ENCODE data around the gene KLHL40. TPM values are rescaled to one million over a fixed set of nuclear protein-coding genes. Genes with fewer than 3 reads are reported as not detected.

KLHL40 gene
- total and polyA plus RNA-seq, 3 experiments from 2014 or later: not detected

DNA sequence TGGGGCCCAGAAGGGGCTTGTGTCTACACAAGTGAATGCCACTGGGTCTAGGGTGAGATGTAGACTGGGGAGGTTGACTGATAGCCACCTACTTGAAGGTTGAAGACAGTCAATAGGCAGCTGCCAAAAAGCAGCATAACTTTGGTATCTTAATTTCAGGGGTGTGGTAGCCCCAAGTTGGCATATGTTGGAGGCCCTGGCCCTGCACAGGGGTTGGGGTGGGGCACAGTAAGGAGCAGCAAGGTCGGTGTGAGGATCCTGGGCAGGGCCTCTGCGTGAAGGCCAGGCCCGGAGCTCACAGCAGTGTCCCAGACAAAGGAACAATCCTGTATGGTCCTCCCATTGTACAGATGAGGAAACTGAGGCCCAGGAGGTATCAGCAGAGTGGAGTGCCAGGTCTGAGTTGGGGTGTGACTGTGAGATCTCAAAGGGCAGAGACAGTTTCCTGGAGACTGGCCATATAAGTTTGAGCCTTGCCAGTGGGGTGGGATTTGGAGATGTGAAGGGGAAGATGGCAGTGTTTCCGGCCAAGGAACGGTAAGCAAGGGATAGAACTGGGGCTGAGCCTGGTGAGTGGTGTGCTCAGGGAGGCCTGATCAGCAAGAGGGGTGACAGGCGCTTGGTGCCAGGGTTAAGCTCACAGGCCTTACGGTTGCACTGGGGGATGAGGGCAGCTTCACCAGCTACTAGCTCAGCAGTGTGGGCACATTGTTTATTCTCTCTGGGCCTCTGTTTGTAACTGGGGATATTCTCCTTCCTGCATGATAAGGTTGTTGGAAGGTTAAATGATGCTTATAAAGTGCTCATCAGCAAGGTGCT, 1.7 kb downstream of the KLHL40 start:
- POLR2A ChIA-PET: no interaction called here
- Histone ChIP-seq H3K4me3 (ENCODE audit: low read length) (no peak overlapping the region), H3K9me3 (ENCODE audit: low read length) (no peaks in the 10 kb centered on the region), H3K36me3 (ENCODE audit: insufficient read depth, low read length) (no peaks in the 10 kb centered on the region), H3K4me1 (ENCODE audit: insufficient read depth, low read length) (no peaks in the 10 kb centered on the region), H3K27me3 (ENCODE audit: insufficient read depth, low read length, poor library complexity, severe bottlenecking) (no peaks in the 10 kb centered on the region), H3K27ac (ENCODE audit: low read depth, low read length) (no peak overlapping the region)
- Mint-ChIP-seq H3K9me3 (no peaks in the 10 kb centered on the region), H3K4me1 (peaks cover 0 to 5% (median 0%) of the 10 kb centered on the region in 3 donors), H3K27ac (no peak overlapping the region), H3K4me3 (no peak overlapping the region), H3K36me3 (no peaks in the 10 kb centered on the region), H3K27me3 (peaks cover 16 to 23% of the 10 kb centered on the region in 2 donors)
- no peak for DNase-seq
- CTCF ChIA-PET: no interaction called here

DNA sequence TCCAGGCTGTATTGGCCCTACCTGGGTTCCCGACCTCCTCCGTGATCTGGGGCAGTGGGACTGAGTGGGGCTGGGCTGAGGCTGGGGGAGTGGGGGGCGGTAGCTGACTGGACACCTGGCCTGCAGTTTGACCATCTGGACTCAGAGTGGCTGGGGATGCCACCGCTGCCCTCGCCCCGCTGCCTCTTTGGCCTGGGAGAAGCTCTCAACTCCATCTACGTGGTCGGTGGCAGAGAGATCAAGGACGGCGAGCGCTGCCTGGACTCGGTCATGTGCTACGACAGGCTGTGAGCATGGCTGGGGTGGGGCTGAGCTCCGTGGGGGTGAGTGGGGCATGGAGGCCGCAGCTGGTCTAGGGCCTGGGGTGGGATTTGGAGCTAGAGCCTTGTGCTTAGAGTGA, 2.7 kb downstream of the KLHL40 start:
- POLR2A ChIA-PET: no interaction called here
- Histone ChIP-seq H3K4me3 (ENCODE audit: low read length) (no peak overlapping the region), H3K36me3 (ENCODE audit: insufficient read depth, low read length) (no peaks in the 10 kb centered on the region), H3K9me3 (ENCODE audit: low read length) (no peaks in the 10 kb centered on the region), H3K4me1 (ENCODE audit: insufficient read depth, low read length) (no peaks in the 10 kb centered on the region), H3K27me3 (ENCODE audit: insufficient read depth, low read length, poor library complexity, severe bottlenecking) (no peaks in the 10 kb centered on the region), H3K27ac (ENCODE audit: low read depth, low read length) (no peak overlapping the region)
- Mint-ChIP-seq H3K27me3 (peaks cover 14 to 19% of the 10 kb centered on the region in 2 donors), H3K4me3 (no peak overlapping the region), H3K27ac (no peak overlapping the region), H3K36me3 (no peaks in the 10 kb centered on the region), H3K9me3 (no peaks in the 10 kb centered on the region), H3K4me1 (peaks cover 0 to 5% (median 0%) of the 10 kb centered on the region in 3 donors)
- no peak for DNase-seq
- CTCF ChIA-PET: no interaction called here

DNA sequence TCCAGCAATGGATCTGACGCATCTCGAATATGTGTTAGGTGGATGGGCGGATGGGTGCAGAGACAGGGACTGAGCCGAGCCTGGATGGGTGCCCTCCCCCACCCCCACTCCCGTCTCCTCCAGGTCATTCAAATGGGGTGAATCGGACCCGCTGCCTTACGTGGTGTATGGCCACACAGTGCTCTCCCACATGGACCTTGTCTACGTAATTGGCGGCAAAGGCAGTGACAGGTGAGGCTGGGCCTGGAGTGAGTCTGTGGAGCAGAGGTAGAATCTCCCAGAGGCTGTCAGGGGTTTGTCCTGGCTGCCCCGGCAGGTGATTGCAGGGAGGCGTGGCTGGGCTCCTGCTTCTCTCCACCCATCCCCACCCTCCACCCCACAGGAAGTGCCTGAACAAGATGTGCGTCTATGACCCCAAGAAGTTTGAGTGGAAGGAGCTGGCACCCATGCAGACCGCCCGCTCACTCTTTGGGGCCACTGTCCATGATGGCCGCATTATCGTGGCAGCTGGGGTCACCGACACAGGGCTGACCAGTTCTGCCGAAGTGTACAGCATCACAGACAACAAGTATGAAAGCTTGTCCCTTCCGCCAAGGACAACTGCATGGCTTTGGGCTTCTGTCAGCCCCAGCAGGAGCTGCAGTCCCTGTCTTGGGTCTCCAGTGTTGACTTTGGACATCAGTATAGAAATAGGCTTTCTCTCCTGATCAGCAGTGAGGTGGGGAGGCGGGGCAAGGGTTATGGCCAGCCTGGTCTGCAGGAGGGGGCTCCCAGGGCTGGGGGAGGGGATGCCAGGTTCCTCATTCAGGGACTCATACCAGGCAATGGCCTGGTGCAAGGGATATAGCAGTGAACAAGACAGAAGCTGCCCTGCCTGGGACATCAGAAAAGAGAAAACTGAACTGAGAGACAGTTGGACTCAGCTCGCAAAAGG, 3.4 kb downstream of the KLHL40 start:
- no peak overlapping the region for H3K27ac ChIP-seq (ENCODE audit: low read depth, low read length)
- Mint-ChIP-seq H3K36me3 (no peaks in the 10 kb centered on the region), H3K9me3 (no peaks in the 10 kb centered on the region), H3K27me3 (peaks cover 12 to 14% of the 10 kb centered on the region in 2 donors), H3K4me3 (no peak overlapping the region), H3K27ac (no peak overlapping the region), H3K4me1 (peaks cover 0 to 5% (median 0%) of the 10 kb centered on the region in 3 donors)
- H3K4me3 ChIP-seq (ENCODE audit: low read length): no peak overlapping the region
- H3K27me3 ChIP-seq (ENCODE audit: insufficient read depth, low read length, poor library complexity, severe bottlenecking): no peaks in the 10 kb centered on the region
- ChIA-PET POLR2A (no interaction called here), CTCF (no interaction called here)
- no peak for DNase-seq
- no peaks in the 10 kb centered on the region for H3K4me1 ChIP-seq (ENCODE audit: insufficient read depth, low read length)
- no peaks in the 10 kb centered on the region for H3K9me3 ChIP-seq (ENCODE audit: low read length)
- H3K36me3 ChIP-seq (ENCODE audit: insufficient read depth, low read length): no peaks in the 10 kb centered on the region

DNA sequence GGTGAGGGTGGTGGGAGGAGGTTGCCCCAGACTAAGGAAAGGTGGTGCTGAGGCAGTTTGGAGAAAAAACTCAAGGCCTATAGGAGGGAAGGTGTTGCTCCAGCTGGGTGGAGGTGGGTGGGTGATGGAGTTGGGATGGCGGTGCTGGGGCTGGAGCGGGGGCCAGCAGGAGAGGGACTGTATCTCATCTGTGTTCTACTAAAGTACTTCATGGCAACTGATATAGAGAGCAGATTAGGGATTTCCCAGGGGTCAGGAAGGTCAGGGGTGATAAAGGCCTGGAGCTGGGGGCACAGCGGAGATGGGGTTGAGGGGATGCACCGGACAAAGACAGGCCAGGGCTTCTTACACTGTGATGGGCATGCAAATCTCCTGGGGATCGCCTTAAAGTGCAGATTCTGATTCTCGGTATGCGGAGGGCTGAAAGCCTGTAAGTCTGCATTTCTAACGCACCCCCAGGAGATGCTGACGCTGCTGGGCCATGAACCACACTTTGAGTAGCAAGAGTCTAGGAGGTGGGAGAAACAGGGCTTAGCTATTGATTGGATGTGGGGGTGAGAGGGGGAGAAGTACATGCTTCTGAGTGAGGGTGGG, 4.2 kb downstream of the KLHL40 start:
- Histone ChIP-seq H3K9me3 (ENCODE audit: low read length) (no peaks in the 10 kb centered on the region), H3K36me3 (ENCODE audit: insufficient read depth, low read length) (no peaks in the 10 kb centered on the region), H3K4me3 (ENCODE audit: low read length) (no peak overlapping the region), H3K4me1 (ENCODE audit: insufficient read depth, low read length) (no peaks in the 10 kb centered on the region), H3K27me3 (ENCODE audit: insufficient read depth, low read length, poor library complexity, severe bottlenecking) (no peaks in the 10 kb centered on the region), H3K27ac (ENCODE audit: low read depth, low read length) (no peak overlapping the region)
- H3K36me3 Mint-ChIP-seq: no peaks in the 10 kb centered on the region
- peaks cover 0 to 5% (median 0%) of the 10 kb centered on the region in 3 donors for H3K4me1 Mint-ChIP-seq
- no peaks in the 10 kb centered on the region for H3K9me3 Mint-ChIP-seq
- H3K4me3 Mint-ChIP-seq: no peak overlapping the region
- ChIA-PET POLR2A (no interaction called here), CTCF (no interaction called here)
- H3K27ac Mint-ChIP-seq: no peak overlapping the region
- peaks cover 11 to 12% of the 10 kb centered on the region in 2 donors for H3K27me3 Mint-ChIP-seq
- no peak for DNase-seq

DNA sequence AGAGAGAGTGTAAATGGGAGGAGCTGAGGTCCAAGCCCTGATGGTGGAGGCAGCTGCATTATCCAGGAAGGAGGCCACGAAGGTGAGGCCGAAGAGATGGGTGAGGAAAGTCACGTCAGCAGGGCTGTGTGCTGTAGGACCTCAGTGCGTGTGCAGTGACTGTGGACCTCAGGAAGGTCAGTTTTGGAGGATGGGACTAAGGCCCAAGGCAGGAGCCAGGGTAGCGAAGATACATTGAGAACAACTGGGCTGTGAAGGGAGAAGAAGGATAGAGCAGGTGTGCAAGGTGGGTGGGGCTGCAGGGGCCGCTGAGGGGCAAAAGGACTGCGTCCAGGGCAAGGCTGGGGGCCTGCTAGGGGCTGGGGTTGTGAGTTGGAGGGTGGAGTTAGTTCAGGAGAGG, 4.9 kb downstream of the KLHL40 start:
- Mint-ChIP-seq H3K27ac (no peak overlapping the region), H3K4me3 (no peak overlapping the region), H3K27me3 (peaks cover 7% of the 10 kb centered on the region in 2 donors), H3K36me3 (no peaks in the 10 kb centered on the region), H3K9me3 (no peaks in the 10 kb centered on the region), H3K4me1 (peaks cover 0 to 5% (median 0%) of the 10 kb centered on the region in 3 donors)
- H3K9me3 ChIP-seq (ENCODE audit: low read length): no peaks in the 10 kb centered on the region
- no peaks in the 10 kb centered on the region for H3K4me1 ChIP-seq (ENCODE audit: insufficient read depth, low read length)
- no peak overlapping the region for H3K4me3 ChIP-seq (ENCODE audit: low read length)
- no peaks in the 10 kb centered on the region for H3K27me3 ChIP-seq (ENCODE audit: insufficient read depth, low read length, poor library complexity, severe bottlenecking)
- CTCF ChIA-PET: no interaction called here
- no peak overlapping the region for H3K27ac ChIP-seq (ENCODE audit: low read depth, low read length)
- H3K36me3 ChIP-seq (ENCODE audit: insufficient read depth, low read length): no peaks in the 10 kb centered on the region
- POLR2A ChIA-PET: no interaction called here
- DNase-seq: no peak

DNA sequence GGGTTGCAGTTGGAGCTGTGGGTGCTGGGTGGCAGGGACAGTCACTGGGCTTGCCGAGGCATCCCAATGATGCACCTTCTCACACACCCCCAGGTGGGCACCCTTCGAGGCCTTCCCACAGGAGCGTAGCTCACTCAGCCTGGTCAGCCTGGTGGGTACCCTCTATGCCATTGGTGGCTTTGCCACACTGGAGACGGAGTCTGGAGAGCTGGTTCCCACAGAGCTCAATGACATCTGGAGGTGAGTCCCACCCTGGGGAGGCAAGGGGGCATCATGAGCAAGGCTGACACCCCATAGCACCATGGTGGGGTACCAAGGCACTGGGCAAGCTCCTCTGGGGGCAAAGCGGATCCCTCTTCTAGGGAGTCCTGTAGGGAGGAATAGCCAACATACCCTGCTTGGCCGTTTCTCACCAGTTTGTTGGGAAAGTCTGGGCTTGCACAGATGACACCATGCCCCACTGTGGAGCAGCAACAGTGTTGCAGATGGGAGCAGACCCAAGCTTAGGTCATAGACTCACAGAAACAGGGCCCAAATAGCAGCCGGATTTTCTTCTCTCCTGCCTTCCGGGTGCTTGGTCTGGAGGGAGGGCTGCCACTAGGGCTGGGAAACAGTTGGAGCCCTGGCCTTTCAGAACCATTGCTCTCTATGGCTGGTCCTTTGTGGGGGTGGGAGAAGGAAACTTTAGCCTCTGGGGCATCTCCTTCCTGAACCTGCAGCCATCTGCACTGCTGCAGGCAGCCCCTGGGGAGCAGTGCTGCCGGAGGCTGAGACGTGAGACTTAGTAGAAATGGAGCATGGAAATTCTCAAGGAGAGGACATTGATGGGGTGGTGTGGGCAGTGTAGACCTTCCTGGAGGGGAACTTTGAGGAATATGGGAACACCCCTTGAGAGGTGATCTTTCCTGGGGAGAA, 5.7 kb downstream of the KLHL40 start:
- Histone ChIP-seq H3K4me1 (ENCODE audit: insufficient read depth, low read length) (no peaks in the 10 kb centered on the region), H3K36me3 (ENCODE audit: insufficient read depth, low read length) (no peaks in the 10 kb centered on the region), H3K9me3 (ENCODE audit: low read length) (no peaks in the 10 kb centered on the region), H3K4me3 (ENCODE audit: low read length) (no peak overlapping the region), H3K27me3 (ENCODE audit: insufficient read depth, low read length, poor library complexity, severe bottlenecking) (no peaks in the 10 kb centered on the region), H3K27ac (ENCODE audit: low read depth, low read length) (no peak overlapping the region)
- Mint-ChIP-seq H3K4me3 (no peak overlapping the region), H3K27ac (no peak overlapping the region), H3K9me3 (no peaks in the 10 kb centered on the region), H3K36me3 (no peaks in the 10 kb centered on the region), H3K27me3 (peaks cover 7% of the 10 kb centered on the region in 2 donors), H3K4me1 (no peaks in the 10 kb centered on the region)
- CTCF ChIA-PET: no interaction called here
- no peak for DNase-seq
- POLR2A ChIA-PET: no interaction called here

DNA sequence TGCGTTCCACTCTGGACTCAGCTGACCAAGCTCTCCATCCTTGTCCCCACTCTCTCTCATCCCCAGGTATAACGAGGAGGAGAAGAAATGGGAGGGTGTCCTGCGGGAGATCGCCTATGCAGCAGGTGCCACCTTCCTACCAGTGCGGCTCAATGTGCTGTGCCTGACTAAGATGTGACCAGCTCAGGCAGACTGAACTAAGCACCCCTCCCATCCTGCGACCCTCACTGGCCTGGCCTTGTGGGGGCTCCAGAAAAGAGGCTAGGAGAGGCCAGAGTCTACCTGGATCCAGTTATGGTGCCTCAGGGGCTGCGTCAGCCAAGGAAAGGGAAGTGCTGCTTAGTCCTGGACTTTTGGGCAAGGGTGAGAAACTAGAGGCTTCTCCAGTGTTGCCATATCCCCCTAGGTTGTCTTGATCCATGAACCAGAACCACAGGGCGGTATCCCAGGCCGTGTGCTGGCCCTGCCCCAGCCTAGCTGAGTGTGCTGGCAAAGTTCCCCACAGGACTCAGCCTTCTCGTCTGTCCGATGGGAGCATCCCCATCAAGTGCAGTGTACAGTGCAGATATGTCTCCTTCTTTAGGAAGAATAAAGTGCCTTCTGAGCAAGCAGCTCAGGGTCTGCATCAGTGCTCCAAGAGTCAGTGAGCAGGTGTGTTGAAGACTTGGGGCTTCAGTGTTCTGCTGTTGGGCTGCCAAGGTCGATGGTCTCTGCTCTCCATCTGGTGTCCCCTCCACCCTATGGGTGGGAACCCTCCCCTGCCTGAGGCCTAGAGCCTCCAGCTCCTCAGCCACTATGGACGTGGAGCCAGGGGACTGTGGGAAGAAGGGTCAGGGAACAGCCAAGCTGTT, 6.7 kb downstream of the KLHL40 start:
- H3K4me3 ChIP-seq (ENCODE audit: low read length): no peak overlapping the region
- no peak for DNase-seq
- ChIA-PET CTCF (no interaction called here), POLR2A (no interaction called here)
- H3K36me3 ChIP-seq (ENCODE audit: insufficient read depth, low read length): no peaks in the 10 kb centered on the region
- Mint-ChIP-seq H3K9me3 (no peaks in the 10 kb centered on the region), H3K27me3 (peaks cover 5 to 7% of the 10 kb centered on the region in 2 donors), H3K27ac (no peak overlapping the region), H3K36me3 (no peaks in the 10 kb centered on the region), H3K4me3 (no peak overlapping the region), H3K4me1 (no peaks in the 10 kb centered on the region)
- H3K27me3 ChIP-seq (ENCODE audit: insufficient read depth, low read length, poor library complexity, severe bottlenecking): no peaks in the 10 kb centered on the region
- H3K4me1 ChIP-seq (ENCODE audit: insufficient read depth, low read length): no peaks in the 10 kb centered on the region
- no peak overlapping the region for H3K27ac ChIP-seq (ENCODE audit: low read depth, low read length)
- no peaks in the 10 kb centered on the region for H3K9me3 ChIP-seq (ENCODE audit: low read length)

All from CD8-positive, alpha-beta memory T cell (primary cell).